Stimulated activated CD8-positive, alpha-beta memory T cell treated with anti-CD3 and anti-CD28 coated beads, Interleukin-2, amount 100 ng/mL, for 1 hour (primary cell): ENCODE measurements around the gene KRTAP10-12.
"Not testable (repeated sequence)": the region's sequence is repeated elsewhere in the genome, so short reads cannot be mapped to it uniquely, and the experiment has no call there.

Experiments used
- DNase-seq, 2 donors: peaks; one replicate each; pipeline ENCODE4 v3.0.0-alpha.2; 2020; ENCODE audit warnings: low read depth in 2 of 2

KRTAP10-12 gene

DNA sequence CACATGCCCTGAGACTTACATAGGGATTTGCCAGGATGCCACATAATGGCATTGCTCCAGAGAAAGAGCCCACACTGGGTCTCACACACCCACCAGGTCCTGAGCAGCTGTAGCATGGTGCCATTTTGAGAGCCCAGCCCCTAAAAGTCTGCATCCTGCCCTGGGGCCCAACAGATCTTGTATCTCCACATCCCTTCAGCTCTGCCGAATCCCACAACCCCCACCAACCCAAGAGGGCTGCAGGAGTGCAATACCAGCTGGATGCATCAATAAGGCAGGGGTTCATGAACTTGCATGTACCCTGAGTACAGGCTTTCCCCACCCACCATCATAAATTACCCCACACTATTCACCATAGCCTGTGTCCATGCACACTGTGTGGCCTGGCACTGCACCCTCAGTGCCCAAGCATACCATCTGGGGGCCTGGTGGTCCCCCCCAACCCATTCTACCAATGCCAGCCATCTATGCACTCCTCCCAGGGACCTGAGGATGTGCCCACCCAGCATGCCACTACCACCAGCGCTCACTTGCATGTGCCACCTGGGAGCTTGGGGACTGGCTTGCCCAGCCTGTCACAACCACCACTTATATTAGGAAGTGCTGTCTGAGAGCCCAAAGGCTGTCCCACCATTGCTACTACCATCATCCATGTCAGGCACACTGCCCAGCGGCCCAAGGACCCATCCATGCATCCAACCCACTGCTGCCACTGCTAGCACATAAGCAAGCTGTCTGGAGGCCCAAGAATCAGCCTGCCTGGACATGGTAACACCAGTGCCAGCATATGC lies 26.1 kb upstream of the KRTAP10-12 start:
- DNase-seq = no peak

DNA sequence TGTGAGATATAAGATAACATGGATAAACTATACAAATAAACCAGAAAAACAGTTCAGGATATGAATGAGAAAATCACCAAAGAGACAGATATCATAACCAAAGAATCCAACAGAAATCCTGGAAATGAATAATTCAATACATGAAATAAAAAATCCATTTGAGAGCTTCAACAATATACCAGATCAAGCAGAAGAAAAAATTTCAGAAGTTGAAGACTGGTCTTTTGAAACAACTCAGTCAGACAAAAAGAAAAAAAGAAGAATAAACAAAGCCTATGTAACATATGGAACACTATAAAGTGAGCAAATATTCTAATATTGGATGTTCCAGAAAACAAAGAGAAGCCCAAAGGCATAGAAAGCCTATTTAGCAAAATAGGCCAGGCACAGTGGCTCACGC lies 25.1 kb upstream of the KRTAP10-12 start:
- DNase-seq = no peak

DNA sequence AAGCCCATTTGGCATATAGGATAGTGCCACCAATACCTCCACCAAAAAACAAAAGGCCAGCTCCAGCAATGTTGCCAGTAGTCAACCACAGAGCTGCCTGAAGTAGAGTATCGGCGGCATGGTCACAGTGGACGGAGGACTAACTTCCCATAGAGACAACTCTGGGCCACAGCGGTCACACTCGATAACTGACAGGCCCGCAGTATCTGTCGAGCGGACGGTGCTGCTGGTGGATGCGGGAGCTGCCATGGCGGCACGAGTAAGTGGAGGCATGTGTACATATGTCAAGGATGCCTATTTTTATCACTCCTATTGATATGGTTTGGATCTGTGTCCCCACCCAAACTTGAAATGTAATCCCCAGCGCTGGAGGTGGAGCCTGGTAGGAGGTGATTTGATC lies 19.1 kb upstream of the KRTAP10-12 start:
- DNase-seq = no peak

DNA sequence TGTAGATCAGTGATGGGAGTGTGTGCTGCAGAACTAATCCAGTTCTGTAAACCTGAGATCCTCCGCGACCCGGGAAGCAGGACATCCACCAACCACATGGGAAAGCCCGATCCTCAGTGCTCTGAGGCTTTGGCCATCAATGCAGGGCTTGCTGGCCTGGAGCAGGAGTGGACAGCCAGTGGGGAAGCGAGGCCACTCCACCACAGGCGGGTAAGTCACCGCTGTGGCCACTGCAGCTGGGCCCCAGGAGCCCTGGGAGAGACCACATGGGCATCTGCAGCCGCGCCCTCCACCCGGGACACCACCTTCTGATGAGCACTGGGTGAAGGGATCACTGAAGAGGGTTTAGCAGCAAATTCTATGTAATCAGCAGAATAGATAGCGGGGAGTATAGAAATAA lies 15.8 kb upstream of the KRTAP10-12 start:
- DNase-seq = no peak

DNA sequence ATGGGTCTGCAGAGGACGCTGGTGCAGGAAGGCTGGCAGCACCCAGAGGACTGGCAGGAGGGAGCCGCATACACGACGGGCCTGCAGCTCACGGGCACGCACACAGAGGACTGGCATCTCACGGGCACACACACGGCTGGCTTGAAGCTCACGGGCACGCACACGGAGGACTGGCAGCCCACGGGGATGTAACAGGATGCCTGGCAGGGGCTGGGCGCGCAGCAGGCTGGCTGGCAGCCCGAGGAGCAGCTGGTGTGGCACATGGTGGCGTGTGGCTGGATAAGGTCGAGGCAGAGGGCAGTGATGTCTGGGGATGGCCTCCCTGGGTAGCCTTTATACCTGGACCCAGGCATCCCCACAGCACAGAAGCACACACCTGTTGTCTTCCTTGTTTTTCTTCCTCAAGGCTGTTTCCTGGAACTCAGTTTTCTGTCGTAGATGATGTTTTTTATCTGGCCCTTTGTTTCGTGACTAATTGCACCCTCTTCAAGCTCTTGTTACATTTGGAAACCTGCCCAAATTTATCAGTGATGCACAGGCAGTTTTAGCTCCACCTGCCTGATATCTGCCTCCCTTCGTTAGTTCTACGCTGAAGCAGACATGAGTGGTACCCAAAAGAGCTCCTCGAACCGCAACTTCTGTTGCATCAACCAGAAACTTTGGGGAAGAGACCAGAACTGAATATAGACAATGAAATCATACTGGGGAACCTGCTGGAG lies 15.0 kb upstream of the KRTAP10-12 start, which contains the start of gene KRTAP12-1:
TSS of gene KRTAP12-1 (minus strand) at position 303 of the 719 bp plus-strand sequence. CDS start at position 263, 40 bp downstream.
- no peak for DNase-seq

DNA sequence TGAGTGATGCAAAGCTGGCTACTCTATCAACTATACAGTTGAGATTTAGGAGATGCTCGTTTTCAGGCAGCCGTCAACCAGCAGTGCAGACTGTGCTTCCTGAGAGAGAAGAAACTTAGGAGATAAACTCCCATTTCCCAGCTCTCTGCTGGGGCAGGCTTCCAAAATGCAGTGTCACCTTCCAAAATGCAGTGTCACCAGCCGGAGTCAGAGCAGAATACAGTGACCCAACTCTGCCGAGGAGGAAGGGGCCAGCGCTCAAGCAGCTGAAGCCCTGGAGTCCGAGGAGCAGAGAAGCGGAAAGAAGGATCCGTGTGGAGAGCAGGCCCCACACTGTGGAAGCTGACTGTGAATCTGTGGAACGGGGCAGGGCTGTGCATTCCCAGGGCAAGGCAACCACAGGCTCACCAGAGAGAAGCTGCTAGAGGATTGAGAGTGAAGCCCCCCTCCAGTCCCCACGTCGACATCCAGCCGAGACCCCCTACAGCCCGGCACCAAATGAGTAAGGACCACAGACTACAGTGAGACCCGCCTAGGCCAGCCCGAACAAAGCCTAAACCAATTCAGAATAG lies 14.3 kb upstream of the KRTAP10-12 start:
- DNase-seq = no peak

DNA sequence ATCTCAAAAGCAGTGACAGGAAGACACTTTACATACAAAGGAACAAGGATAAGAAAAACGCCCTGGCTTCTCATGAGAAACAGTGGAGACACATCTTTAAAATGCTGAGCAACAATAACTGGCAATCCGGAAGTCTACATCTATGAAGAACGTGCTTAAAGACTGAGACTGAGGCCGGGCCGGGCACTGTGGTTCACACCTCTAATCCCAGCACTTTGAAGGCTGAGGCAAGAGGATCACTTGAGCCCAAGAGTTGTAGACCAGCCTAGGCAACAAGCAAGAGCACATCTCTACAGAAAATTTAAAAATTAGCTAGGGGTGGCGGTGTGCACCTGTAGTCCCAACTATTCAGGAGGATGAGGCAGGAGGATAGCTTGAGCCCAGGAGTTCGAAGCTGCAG lies 12.9 kb upstream of the KRTAP10-12 start:
- DNase-seq = no peak

DNA sequence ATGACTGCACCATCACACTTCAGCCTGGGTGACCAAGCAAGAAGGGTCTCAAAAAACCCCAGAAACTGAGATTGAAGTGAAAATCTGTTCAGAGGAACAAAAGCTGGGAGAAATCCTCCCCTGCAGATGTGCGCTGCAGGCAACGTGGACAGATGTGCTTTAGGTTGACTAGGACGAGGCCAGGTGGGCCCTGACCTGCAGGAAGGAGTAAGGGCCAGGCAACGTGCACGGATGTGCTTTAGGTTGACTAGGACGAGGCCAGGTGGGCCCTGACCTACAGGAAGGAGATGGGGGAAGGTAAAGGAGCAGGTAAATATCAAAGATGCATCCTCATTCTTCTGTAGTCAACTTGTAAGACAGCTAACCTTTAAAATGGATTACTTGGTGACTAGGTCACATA lies 12.5 kb upstream of the KRTAP10-12 start:
- DNase-seq = no peak

DNA sequence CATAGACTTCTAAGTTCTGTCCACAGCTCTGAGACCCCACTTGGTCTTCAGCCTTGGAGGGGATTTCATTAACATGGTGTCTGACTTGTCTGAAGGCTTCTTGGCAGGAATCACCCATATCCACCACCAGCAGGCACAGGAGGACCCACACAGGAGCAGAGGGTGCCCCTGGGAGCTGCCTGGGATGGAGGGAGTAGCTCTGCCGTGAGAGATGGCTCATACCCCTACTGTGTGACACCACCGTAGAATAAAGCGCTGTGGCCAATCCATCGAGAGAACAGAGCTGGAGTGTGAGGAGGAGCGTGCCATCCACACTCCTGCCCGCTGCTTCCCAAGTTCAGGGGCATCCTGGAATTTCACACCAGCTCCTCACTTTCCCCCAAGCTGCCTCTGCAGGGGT lies 11.9 kb upstream of the KRTAP10-12 start:
- DNase-seq = not testable (repeated sequence)

DNA sequence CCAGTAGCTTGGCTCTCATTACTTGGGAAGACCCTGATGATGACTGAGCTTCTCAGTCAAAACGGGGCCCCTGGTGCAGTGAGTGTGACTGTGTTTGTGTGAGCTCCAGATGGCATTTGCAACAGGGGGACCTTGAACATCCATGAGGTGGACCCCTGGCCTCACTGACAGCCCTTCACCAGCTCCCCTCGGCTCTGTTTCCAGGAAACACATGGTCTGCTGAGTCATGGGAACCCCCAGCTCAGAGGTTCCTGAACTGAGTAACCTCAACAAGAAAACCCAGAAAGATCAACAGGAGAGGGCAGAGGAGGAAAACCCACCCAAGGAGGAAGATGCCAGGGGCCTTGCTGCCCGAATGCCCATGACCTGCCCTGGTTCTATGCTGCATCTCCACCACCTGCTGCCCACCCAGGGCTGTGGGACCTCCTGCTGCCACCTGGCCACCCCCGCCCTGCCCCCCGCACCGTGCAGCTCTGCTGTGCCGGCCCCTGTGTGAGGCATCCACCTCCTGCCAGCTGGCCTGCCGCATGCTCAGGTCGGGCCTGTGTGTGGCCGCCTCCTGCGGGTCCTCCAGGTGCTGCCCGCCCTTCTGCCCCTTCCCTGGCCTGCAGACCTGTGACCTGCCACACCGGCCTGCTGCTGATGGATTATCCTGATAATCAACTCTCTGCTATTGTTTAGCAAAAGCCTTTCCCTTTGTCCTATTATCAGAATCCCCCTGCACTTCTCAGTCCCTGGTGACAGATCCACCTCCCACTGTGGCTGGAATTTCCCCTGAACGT lies 10.8 kb upstream of the KRTAP10-12 start:
- DNase-seq = no peak

DNA sequence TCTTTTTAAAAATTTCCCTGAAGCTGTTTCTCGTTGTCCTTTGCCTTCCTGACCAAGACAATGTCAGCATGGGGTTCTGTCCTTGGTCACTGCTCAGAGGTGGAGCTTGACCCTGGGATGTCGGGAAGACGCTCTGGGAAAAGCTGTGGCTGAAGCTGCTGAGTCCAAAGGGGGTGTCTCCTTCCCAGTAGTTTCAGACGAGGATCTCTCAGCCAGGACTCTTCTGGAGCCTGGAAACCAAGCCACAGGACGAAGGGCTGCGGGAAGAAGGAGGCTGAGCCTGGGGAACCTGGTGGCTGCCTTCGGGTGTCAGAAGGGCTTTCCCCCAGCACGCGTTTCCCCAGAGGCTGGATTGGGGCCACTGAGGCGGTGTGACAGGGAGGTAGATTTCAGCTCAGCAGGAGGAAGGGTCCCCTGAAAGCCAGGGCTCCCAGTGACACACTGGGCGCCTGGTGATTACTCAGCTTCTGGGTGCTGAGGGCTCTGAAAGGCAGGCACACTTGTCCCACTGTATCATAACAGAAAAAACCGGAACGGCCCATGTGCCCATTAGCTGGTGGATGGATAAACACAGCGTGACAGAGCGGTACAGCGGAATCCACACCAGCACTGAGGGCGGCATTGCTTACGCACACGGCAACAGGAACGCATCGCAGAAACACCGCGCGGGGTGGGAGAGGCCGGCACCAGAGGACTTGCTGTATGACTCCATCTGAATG lies 10.0 kb upstream of the KRTAP10-12 start:
- DNase-seq = no peak

DNA sequence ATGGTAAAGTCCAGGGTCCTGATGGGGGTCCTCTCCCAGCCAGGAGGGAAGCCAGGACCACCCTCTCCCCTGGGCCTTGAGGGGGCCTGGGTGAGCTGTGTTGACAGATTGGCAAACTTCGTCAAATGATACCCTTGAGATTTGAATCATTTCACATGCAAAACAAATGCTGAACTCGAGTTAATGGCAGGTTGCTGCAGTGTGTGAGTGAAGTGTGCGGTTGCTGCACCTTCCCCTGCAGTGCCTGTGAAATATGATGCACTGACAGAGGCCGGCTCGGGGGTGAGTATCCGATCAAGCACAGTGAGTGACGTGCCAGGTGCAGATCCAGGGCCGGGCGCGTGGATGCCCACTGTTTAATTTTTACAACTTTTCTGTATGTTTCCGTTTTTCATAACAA lies 9.3 kb upstream of the KRTAP10-12 start:
- no peak for DNase-seq

DNA sequence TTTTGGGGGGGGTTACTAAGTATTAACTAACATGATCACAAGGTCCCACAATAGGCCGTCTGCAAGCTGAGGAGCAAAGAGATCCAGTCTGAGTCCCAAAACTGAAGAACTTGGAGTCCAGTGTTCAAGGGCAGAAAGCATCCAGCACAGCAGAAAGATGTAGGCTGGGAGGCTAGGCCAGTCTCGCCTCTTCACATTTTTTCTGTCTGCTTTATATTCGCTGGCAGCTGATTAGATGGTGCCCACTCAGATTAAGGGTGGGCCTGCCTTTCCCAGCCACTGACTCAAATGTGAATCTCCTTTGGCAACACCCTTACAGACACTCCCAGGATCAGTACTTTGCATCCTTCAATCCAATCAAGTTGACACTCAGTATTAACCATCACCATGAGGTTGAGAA lies 7.2 kb upstream of the KRTAP10-12 start:
- not testable (repeated sequence) for DNase-seq

DNA sequence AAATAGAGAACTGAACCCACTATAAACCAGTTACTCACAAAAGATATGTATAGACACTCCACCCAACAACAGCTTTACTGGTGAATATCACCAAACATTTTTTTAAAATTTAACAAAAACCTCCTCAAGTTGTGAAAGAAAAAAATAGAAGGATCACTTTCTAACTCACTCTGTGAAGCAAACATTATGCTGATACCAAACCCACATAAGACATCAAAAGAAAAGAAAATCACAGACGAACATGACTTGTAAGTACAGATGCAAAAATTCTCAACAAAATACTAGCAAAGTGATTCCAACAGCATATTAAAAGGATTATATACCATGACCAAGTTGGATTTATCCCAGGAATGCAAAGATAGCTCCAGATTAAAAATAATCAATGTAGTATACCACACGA lies 5.3 kb upstream of the KRTAP10-12 start:
- DNase-seq = no peak

DNA sequence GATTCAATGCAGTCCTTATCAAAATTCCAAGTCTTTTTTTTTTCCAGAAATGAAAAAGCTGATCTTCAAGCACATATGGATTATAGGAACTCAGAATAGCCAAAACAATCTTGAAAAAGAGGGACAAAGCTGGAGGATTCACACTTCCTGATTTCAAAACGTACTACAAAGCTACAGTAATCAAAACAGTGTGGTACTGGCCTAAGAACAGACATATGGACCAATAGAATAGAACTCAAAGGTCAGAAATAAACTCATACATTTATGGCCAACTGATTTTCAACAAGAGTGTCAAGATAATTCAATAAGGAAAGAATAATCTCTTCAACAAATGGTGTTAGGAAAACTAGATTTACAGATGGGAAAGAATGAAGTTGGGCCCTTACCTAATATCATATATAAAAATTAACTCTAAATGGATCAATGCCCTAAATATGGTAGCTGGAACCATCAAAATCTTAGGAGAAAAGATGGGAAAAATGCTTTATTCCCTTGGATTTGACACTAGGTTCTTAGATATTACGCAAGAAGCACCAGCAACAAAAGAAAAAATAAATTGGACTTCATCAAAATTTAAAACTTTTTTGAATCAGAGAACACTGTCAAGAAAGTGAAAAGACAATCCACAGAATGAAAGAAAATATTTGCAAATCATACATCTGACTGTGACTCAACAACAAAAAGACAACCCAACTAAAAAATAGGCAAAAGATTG lies 4.0 kb upstream of the KRTAP10-12 start:
- no peak for DNase-seq

DNA sequence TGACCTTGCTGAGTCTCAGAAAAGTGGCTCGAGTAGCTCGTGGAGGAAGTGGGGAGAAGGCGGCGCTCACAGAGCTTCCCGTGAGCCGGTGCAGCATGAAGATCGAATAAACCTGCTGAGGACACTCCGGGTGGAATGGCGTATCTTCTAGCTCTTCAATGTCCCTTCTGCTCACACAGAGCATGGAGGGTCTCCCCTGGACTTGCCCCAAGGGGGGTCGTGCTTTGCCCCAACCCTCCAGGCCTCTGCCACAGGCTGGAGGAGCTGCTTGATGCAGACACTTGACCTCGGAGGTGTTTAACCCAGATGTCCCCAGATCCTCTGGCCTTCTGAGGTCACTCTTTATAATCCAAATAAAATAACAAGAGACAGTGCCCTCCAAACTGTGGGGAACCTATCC lies 2.2 kb upstream of the KRTAP10-12 start:
- DNase-seq = no peak

DNA sequence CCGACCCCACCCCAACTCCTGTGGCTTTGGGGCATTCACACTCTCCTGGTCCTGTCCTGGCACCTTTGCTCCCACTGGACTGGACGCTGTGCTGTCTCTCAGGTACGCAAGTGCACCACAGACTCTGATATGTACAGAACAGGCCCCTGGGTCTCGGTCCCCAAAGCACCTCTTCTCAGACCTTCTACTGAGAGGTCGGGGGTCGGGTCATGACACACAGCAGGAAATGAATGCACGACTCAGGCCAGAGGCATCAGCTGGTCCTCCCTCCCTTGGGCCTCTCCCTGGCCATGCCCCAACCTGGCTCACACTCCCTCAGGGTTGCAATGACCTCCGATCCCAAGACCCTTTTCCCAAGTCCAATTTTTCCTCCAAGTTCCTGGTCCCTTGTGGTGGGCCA lies 1.8 kb upstream of the KRTAP10-12 start:
- no peak for DNase-seq

DNA sequence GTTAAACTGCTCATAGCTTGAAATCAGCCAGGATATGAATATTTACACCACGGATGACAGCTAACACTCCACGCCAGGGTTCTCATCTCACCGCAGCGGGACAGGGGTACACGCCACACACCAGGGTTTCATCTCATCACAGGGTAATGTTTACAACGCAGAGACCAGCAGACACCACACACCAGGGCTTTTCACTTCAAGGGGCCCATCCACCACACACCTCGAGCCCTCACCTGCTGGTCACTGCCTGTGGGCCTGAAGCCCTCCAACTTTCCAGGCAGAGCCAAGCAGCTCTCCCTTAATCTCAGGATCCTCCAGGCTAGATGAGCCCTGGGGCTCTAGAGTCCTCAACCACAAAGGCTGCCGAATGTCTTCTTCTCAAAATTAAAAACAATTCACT lies 1.3 kb upstream of the KRTAP10-12 start:
- no peak for DNase-seq

DNA sequence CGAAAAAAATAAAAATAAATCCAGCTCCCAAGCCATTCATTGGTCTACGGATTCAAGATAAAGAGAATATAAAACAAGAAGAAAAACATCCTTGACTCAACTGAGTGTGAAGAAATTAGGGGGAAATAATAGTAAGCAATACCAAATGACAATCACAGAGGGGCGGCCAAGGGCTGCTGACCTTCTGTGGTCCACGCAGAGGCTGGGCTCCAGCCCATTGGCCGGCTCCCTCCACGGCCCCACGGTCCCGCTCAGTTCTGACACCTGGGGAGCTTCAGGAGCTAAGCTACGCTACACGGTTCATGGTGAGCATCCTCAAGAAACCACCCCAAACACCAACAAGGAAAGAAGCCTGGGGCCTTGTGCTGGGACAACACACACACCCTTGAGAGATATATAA lies 400 bp upstream of the KRTAP10-12 start:
- DNase-seq = no peak

DNA sequence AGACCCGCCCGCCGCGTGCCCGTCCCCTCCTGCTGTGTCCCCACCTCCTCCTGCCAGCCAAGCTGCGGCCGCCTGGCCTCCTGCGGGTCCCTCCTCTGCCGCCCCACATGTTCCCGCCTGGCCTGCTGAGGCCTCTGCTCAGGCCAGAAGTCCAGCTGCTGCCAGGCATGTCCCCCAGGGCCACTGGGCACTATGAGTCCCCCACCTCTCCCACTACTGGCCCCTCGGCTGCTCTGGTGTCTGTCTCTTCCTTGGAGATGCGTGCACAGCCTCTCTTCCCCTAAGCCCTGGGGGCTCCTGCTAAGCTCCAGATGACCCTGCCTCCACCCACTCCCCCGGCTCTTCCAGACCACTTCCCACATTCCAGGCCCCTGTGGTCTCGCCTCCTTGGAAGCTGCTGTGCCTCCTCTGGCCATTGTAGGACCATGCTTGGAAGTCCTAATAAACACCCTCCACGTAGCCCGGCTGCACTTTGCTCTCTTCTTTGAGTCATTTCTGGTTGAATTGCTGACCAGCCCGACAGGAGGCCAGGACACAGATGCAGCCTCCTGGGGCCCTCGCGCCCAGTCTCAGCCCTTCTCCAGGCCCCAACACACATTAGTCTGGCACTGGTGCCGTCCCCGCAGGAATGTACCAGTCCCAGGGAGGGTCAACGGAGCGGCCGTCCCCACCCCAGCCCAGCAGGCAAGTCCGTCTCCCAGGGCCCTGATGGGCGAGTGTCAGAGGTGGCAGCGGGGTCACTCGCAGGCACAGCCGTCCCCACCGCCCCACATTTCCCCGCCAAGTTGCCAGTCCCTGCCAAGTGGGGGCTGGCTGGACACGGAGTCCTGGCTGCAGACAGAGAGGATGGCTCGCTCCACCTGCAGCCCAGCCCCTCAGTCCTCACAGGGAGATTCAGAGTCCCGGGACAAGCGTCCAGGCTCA lies 1.1 kb downstream of the KRTAP10-12 start:
- no peak for DNase-seq
